Neuronal stem cell (in vitro differentiated cells): ENCODE results near the gene MRC2.
"Not testable (repeated sequence)": the region's sequence is repeated elsewhere in the genome, so short reads cannot be mapped to it uniquely, and the experiment has no call there.

Source experiments
- DNase-seq: peaks from one replicate; pipeline ENCODE4 v3.0.0-alpha.2; 2013; ENCODE audit warnings: low spot score
- H2AFZ ChIP-seq: one replicate; pipeline ENCODE4 v1.6.1; 2013; ENCODE audit warnings: mild to moderate bottlenecking, low read length, inconsistent platforms
- H2AK5ac ChIP-seq: 2 replicates; pipeline ENCODE4 v1.6.1; 2013; ENCODE audit warnings: low read depth, mild to moderate bottlenecking, inconsistent platforms, low read length, moderate library complexity, mixed read lengths
- H2BK120ac ChIP-seq: 2 replicates; pipeline ENCODE4 v1.6.1; 2013; ENCODE audit warnings: low read depth, mild to moderate bottlenecking, inconsistent platforms, low read length, moderate library complexity, mixed read lengths
- H2BK12ac ChIP-seq: one replicate; pipeline ENCODE4 v1.6.1; 2013; ENCODE audit warnings: low read length, inconsistent platforms
- H2BK15ac ChIP-seq: 2 replicates; pipeline ENCODE4 v1.6.1; 2013; ENCODE audit warnings: mild to moderate bottlenecking, low read length, inconsistent platforms, mixed read lengths
- H2BK5ac ChIP-seq: one replicate; pipeline ENCODE4 v1.6.1; 2013; ENCODE audit warnings: inconsistent platforms, mild to moderate bottlenecking, low read length, moderate library complexity
- H3K14ac ChIP-seq: one replicate; pipeline ENCODE4 v1.6.1; 2013; ENCODE audit warnings: low read length, inconsistent platforms
- H3K18ac ChIP-seq: 2 replicates; pipeline ENCODE4 v1.6.1; 2013; ENCODE audit warnings: low read length, inconsistent platforms
- H3K23ac ChIP-seq: 2 replicates; pipeline ENCODE4 v1.6.1; 2013; ENCODE audit warnings: low read depth, mild to moderate bottlenecking, mixed read lengths, low read length, inconsistent platforms; ENCODE audit not compliant: poor library complexity
- H3K27ac ChIP-seq: replicated peaks from 3 replicates; pipeline ENCODE4 v1.5.1; 2013; ENCODE audit warnings: low read length, inconsistent platforms
- H3K27me3 ChIP-seq, 3 experiments: 2 replicates each; pipeline ENCODE4 v1.6.1; 2013; ENCODE audit warnings: low read length in 3 of 3, mild to moderate bottlenecking in 2 of 3, inconsistent platforms in 1 of 3, low read depth in 1 of 3, mixed read lengths in 1 of 3, moderate library complexity in 1 of 3; ENCODE audit not compliant: control insufficient read depth in 3 of 3, insufficient read depth in 3 of 3
- H3K36me3 ChIP-seq, 2 donors: replicated peaks in 1 of 2; 2 replicates each; pipeline ENCODE4 v1.6.1; 2013; ENCODE audit warnings: low read length in 2 of 2; ENCODE audit not compliant: control insufficient read depth in 2 of 2, insufficient read depth in 2 of 2
- H3K4ac ChIP-seq: 2 replicates; pipeline ENCODE4 v1.6.1; 2013; ENCODE audit warnings: inconsistent platforms, mild to moderate bottlenecking, low read length, moderate library complexity
- H3K4me1 ChIP-seq, 2 donors: 1 replicate in 1 of 2; 2 replicates in 1 of 2; pipeline ENCODE4 v1.6.1; 2013; ENCODE audit warnings: low read length in 2 of 2, low read depth in 1 of 2; ENCODE audit not compliant: control insufficient read depth in 2 of 2, insufficient read depth in 1 of 2
- H3K4me2 ChIP-seq: one replicate; pipeline ENCODE4 v1.6.1; 2013; ENCODE audit warnings: mild to moderate bottlenecking, low read length, inconsistent platforms; ENCODE audit not compliant: insufficient read depth, poor library complexity, severe bottlenecking
- H3K4me3 ChIP-seq, 2 donors: 2 replicates each; pipeline ENCODE4 v1.5.1; 2013; ENCODE audit warnings: low read length in 2 of 2, mild to moderate bottlenecking in 2 of 2, inconsistent platforms in 1 of 2, moderate library complexity in 1 of 2
- H3K79me1 ChIP-seq: one replicate; pipeline ENCODE4 v1.6.1; 2013; ENCODE audit warnings: low read depth, mild to moderate bottlenecking, inconsistent platforms, low read length, moderate library complexity
- H3K9ac ChIP-seq: one replicate; pipeline ENCODE4 v1.6.1; 2013; ENCODE audit warnings: mild to moderate bottlenecking, low read depth, low read length, inconsistent platforms; ENCODE audit not compliant: poor library complexity
- H3K9me3 ChIP-seq, 2 donors: replicated peaks in 1 of 2; 2 replicates each; pipeline versions ENCODE3 to v1.6.1; 2013; ENCODE audit warnings: low read length in 2 of 2, mild to moderate bottlenecking in 2 of 2, inconsistent platforms in 1 of 2, low read depth in 1 of 2, mixed read lengths in 1 of 2, moderate library complexity in 1 of 2; ENCODE audit not compliant: control insufficient read depth in 2 of 2, insufficient read depth in 1 of 2
- H4K8ac ChIP-seq: one replicate; pipeline ENCODE4 v1.6.1; 2013; ENCODE audit warnings: low read depth, mild to moderate bottlenecking, inconsistent platforms, low read length, moderate library complexity
- H4K91ac ChIP-seq: one replicate; pipeline ENCODE4 v1.6.1; 2013; ENCODE audit warnings: low read length, low read depth, mild to moderate bottlenecking, inconsistent platforms; ENCODE audit not compliant: poor library complexity
- WGBS, 2 donors: extraction: QIAGEN DNeasy Blood & Tissue Kit; methylation state at CpG; one replicate each; pipeline ENCODE4 v1.1.7; 2013; ENCODE audit warnings: missing lambda C conversion rate in 2 of 2, mixed read lengths in 1 of 2; ENCODE audit not compliant: insufficient read length in 2 of 2, insufficient replicate concordance in 1 of 2; ENCODE audit errors: extremely low coverage in 2 of 2; 5-methylcytosine and 5-hydroxymethylcytosine counted together

The MRC2 gene

DNA sequence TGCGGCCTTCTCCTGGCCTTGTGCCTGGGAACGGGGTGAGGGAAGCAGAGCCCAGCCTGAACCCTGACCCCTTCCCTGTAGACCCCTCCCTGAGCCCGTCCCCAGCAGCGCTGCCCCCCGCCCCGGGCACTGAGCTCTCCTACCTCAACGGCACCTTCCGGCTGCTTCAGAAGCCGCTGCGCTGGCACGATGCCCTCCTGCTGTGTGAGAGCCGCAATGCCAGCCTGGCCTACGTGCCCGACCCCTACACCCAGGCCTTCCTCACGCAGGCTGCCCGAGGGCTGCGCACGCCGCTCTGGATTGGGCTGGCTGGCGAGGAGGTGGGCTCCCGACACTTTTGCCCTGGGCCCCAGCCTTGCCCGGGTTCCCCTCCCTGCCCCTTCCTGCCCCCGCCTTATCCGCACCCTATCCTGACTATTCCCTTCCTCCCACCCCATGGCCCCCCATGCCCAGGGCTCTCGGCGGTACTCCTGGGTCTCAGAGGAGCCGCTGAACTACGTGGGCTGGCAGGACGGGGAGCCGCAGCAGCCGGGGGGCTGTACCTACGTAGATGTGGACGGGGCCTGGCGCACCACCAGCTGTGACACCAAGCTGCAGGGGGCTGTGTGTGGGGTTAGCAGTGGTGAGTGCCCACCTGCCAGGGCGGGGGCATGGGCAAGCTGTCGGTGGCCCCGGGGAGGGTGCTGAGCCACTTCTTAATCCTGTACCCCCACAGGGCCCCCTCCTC lies 62.1 kb downstream of the MRC2 start:
- Histone ChIP-seq H3K36me3 (peaks cover 12 to 59% of the 10 kb centered on the region in 2 donors), H2BK5ac (no peak overlapping the region), H4K8ac (no peak overlapping the region), H3K4me1 (peaks cover 9 to 11% of the 10 kb centered on the region in 2 donors), H3K9ac (no peak overlapping the region), H3K27ac (no peak overlapping the region), H3K14ac (peak overlapping the region; percentile 38), H3K18ac (no peak overlapping the region), H2BK120ac (no peak overlapping the region), H3K4ac (no peak overlapping the region), H2AK5ac (no peak overlapping the region), H2AFZ (no peak overlapping the region), H3K27me3 (no peaks in the 10 kb centered on the region), H3K4me2 (no peak overlapping the region), H3K23ac (no peak overlapping the region), H4K91ac (peak overlapping the region; percentile 89), H3K4me3 (no peak overlapping the region), H3K9me3 (no peaks in the 10 kb centered on the region), H3K79me1 (no peaks in the 10 kb centered on the region), H2BK12ac (no peak overlapping the region), H2BK15ac (no peak overlapping the region)
- no CpG with 5 or more reads among the region's 37 CpGs for WGBS, 2 donors
- DNase-seq = no peak

DNA sequence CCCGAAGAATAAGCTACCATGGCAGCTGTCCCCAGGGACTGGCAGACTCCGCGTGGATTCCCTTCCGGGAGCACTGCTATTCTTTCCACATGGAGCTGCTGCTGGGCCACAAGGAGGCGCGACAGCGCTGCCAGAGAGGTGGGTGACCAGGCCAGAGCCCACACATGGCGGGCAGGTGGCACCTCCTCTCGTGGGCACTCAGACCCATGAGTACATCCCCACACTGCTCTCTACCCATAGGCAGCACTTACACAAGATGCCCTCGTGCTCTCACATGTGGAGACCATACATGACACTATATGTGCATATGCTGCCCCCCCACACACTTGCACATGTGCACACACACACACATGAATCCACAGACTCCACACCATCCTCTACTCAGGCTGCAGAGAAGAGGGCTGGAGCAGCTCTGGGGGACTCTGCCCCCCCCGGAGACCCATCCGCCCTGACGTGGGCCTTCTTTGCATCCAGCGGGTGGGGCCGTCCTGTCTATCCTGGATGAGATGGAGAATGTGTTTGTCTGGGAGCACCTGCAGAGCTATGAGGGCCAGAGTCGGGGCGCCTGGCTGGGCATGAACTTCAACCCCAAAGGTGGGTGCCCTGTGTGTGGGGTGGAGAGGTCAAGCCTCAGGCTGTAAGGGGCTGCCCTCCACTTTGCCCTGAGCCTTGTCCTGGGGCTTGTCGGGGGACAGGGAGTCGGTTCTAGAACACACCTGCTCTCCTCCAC lies 62.9 kb downstream of the MRC2 start:
- no peak overlapping the region for H3K18ac ChIP-seq
- peak overlapping the region; percentile 25 for H4K8ac ChIP-seq
- H2AK5ac ChIP-seq = no peak overlapping the region
- H3K4me3 ChIP-seq = no peak overlapping the region
- H3K4ac ChIP-seq = no peak overlapping the region
- H2BK15ac ChIP-seq = no peak overlapping the region
- H3K79me1 ChIP-seq = no peaks in the 10 kb centered on the region
- H3K9ac ChIP-seq = peak overlapping the region; percentile 15
- H2BK120ac ChIP-seq = no peak overlapping the region
- peaks cover 14 to 15% of the 10 kb centered on the region in 2 donors for H3K4me1 ChIP-seq
- H2AFZ ChIP-seq = no peak overlapping the region
- H3K4me2 ChIP-seq = no peak overlapping the region
- no peak overlapping the region for H3K23ac ChIP-seq
- H2BK12ac ChIP-seq = no peak overlapping the region
- peaks cover 12 to 54% of the 10 kb centered on the region in 2 donors for H3K36me3 ChIP-seq
- no peak overlapping the region for H2BK5ac ChIP-seq
- no peaks in the 10 kb centered on the region for H3K27me3 ChIP-seq
- H4K91ac ChIP-seq = no peak overlapping the region
- H3K14ac ChIP-seq = no peak overlapping the region
- H3K9me3 ChIP-seq = no peaks in the 10 kb centered on the region
- WGBS, 2 donors = no CpG with 5 or more reads among the region's 19 CpGs
- DNase-seq = no peak
- no peak overlapping the region for H3K27ac ChIP-seq

DNA sequence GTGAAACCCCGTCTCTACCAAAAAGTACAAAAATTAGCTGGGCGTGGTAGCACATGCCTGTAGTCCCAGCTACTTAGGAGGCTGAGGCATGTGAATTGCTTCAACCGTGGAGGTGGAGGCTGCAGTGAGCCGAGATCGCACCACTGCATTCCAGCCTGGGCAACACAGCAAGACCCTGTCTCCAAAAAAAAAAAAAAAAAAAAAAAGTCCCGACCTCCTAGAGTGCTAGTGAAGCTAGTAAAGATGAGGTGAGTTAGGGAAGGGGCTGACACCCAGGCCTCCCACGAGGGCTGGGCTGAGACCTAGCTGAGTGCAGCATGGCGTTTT lies 64.1 kb downstream of the MRC2 start:
- H3K4me2 ChIP-seq, H3K79me1 ChIP-seq, H3K9ac ChIP-seq, H3K4ac ChIP-seq, H2AFZ ChIP-seq, H3K27ac ChIP-seq, H3K14ac ChIP-seq, H3K9me3 ChIP-seq, H3K27me3 ChIP-seq, DNase-seq, H2BK12ac ChIP-seq, H3K18ac ChIP-seq, H3K4me3 ChIP-seq, H2BK5ac ChIP-seq, H4K8ac ChIP-seq, H3K23ac ChIP-seq, H2BK15ac ChIP-seq, H2BK120ac ChIP-seq, H4K91ac ChIP-seq, H2AK5ac ChIP-seq: not testable (repeated sequence)
- Histone ChIP-seq H3K36me3 (peaks cover 9 to 44% of the 10 kb centered on the region in 2 donors), H3K4me1 (peaks cover 14 to 15% of the 10 kb centered on the region in 2 donors)
- WGBS, 2 donors = no CpG with 5 or more reads among the region's 8 CpGs

DNA sequence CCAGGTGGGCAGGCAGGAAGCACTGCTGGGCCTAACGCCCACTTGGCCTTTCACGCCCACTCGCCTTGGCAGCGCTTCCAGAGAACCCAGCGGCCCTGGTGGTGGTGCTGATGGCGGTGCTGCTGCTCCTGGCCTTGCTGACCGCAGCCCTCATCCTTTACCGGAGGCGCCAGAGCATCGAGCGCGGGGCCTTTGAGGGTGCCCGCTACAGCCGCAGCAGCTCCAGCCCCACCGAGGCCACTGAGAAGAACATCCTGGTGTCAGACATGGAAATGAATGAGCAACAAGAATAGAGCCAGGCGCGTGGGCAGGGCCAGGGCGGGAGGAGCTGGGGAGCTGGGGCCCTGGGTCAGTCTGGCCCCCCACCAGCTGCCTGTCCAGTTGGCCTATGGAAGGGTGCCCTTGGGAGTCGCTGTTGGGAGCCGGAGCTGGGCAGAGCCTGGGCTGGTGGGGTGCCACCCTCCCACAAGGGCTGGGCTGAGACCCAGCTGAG lies 64.7 kb downstream of the MRC2 start:
- WGBS, 2 donors = no CpG with 5 or more reads among the region's 20 CpGs
- no peak overlapping the region for H3K27ac ChIP-seq
- H3K18ac ChIP-seq = peak overlapping the region; percentile 55
- peaks cover 9 to 40% of the 10 kb centered on the region in 2 donors for H3K36me3 ChIP-seq
- no peaks in the 10 kb centered on the region for H3K9me3 ChIP-seq
- no peak overlapping the region for H2BK15ac ChIP-seq
- H4K91ac ChIP-seq = no peak overlapping the region
- H2BK120ac ChIP-seq = no peak overlapping the region
- H3K9ac ChIP-seq = peak overlapping the region; percentile 50
- no peak overlapping the region for H3K4me3 ChIP-seq
- H2BK12ac ChIP-seq = no peak overlapping the region
- no peak overlapping the region for H2BK5ac ChIP-seq
- H2AK5ac ChIP-seq = peak overlapping the region; percentile 52
- no peaks in the 10 kb centered on the region for H3K27me3 ChIP-seq
- H3K4ac ChIP-seq = no peak overlapping the region
- H3K14ac ChIP-seq = no peak overlapping the region
- H3K79me1 ChIP-seq = no peaks in the 10 kb centered on the region
- peaks cover 14 to 15% of the 10 kb centered on the region in 2 donors for H3K4me1 ChIP-seq
- DNase-seq = no peak
- H4K8ac ChIP-seq = no peak overlapping the region
- H2AFZ ChIP-seq = no peak overlapping the region
- H3K4me2 ChIP-seq = no peak overlapping the region
- peak overlapping the region; percentile 9 for H3K23ac ChIP-seq
